Activated effector memory CD4-positive, alpha-beta T cell treated with Interleukin-2 at 50 U/mL for 16 hours (primary cell): ENCODE results near the gene NXPH3.
A peak's percentile ranks its signal among the peaks of the same experiment; 100 is the strongest.
"Not testable (repeated sequence)": the region's sequence is repeated elsewhere in the genome, so short reads cannot be mapped to it uniquely, and the experiment has no call there.

Experiments
- DNase-seq: peaks from one replicate; pipeline ENCODE4 v3.0.0-alpha.2; 2020

NXPH3 gene

DNA sequence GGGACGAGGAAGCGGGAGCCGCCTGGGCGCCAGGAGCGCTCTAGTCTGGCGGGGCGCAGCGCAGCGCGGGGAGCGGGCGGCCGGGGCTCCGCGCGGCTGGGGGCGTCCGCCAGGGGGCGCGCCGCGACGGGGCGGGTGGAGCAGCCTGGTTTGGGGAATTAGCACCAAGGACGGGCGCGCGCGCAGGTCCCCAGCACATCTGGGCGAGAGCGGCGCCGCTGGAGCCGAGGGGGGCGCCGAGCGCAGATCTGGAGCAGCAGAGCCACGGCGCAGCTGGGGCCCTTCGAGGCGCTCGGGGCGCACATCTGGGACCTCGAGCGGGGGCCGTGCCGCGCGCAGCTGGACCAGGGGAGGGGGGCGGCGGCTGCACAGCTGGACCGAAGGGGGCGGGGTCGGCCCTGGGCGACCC lies at the start of gene NXPH3:
TSS of gene NXPH3 (plus strand) at position 193 of the 409 bp plus-strand sequence. CDS start 349 bp downstream, outside the sequence.
- peak; percentile 41 for DNase-seq

DNA sequence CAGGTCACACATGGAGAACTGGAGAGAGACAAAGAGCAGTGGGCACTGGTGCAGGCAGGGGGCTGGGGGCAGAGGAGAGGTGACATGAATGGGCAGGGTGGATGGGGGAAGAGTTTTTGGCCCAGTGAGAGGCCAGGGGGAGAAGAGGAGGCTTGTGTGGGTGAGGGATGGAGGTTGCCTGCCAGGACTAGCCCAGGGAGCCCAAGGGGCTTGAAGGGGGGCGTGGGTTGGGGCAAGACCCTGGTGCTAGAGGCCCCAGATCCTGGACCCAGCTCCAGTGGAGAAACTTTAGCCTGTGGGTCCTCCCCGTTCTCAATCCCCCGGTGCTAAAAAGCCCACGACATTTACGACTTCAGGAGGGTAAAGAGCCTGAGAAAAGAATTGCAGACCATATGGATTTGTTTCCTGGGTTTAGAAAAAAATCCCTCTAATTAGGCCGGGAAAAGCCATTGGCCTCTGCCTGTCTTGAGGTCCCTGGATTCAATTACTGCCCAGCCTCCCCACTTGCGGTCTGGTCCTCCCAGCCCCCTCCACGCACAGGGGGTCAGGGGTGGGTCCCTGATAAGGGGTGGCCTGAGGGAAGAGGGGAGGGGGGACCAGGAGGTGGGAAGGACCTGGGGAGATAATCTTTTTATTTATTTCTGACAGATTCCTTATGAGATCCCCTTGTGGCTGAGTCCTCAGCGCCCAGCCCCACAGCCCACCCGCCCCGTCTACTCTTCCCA lies 47.6 kb upstream of the NXPH3 start:
- DNase-seq: no peak

DNA sequence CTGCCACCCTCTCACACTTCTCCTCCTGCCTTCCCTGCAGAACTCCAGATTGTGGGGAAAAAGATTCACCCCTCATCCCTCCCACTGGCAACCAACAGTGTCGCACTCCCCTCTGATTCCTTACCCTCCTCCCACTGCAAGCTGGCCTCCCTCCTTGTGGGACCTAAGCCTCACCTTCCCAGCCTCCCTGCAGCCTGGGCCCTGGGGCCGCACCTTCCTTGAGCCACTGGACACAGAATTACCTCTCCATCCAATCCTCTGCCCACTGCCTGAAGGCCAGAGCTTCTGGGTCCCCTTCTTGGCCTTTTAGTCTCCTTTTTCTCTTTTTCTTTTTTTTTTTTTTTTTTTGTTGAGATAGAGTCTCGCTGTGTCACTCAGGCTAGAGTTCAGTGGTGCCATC lies 46.7 kb upstream of the NXPH3 start:
- DNase-seq: no peak

DNA sequence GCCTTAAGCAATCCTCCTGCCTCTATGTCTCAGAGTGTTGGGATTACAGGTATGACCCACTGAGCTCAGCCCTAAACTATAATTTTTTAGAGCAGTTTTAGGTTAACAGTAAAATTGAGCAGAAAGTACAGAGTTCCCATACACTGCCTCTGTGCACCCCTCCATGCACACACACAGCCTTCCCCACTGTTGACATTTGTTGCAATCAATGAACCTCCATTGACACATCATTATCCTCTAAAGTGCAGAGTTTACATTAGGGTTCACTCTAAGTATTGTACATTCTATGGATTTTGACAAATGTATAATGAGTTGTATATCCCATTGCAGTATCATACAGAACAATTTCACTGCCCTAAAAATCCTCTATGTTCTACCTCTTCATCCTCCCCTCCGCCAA lies 45.6 kb upstream of the NXPH3 start:
- DNase-seq: no peak

DNA sequence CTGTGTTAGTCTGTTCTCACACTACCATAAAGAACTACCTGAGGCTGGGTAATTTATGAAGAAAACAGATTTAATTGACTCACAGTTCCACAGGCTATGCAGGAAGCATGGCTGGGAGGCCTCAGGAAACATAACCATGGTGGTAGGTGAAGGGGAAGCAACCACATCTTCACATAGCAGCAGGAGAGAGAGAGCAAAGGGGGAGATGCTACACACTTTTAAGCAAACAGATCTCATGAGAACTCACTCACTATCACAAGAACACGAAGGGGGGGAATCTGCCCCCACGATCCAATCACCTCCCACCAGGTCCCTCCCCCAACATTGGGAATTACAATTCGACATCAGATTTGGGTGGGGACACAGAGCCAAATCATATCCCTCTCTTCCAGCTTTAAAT lies 31.8 kb upstream of the NXPH3 start:
- DNase-seq: no peak

DNA sequence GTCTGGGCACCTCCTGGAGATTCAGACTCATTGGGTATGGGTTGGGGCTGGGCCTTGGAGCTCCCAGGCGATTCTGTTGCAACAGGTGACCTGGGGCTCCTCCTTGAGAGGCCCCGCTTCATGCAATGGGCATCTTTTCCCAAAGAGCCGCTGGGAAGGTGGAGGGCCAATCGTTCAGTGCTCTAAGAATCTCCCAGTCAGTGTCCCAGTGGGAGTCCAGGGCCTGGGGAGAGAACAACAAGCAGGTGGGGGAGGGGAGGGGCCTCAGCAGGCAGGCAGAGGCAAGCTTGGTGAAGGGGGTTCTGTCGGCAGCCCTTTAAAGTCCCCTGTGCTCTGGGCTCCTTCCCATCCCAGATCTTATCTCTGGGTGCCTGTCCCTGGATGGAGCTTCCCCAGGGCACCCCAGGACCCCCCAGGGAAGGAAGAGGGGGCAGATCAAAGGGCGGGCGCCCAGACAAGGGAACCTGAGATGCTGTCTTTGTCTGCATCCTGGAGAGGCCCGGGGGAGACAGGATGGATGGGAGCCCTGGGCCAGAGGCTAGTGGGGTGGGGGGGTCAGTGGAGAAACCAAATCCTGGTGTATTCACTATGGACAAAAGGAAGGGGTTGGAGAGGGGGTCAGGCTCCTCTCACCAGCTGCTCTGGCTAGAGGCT lies 30.5 kb upstream of the NXPH3 start:
- no peak for DNase-seq

DNA sequence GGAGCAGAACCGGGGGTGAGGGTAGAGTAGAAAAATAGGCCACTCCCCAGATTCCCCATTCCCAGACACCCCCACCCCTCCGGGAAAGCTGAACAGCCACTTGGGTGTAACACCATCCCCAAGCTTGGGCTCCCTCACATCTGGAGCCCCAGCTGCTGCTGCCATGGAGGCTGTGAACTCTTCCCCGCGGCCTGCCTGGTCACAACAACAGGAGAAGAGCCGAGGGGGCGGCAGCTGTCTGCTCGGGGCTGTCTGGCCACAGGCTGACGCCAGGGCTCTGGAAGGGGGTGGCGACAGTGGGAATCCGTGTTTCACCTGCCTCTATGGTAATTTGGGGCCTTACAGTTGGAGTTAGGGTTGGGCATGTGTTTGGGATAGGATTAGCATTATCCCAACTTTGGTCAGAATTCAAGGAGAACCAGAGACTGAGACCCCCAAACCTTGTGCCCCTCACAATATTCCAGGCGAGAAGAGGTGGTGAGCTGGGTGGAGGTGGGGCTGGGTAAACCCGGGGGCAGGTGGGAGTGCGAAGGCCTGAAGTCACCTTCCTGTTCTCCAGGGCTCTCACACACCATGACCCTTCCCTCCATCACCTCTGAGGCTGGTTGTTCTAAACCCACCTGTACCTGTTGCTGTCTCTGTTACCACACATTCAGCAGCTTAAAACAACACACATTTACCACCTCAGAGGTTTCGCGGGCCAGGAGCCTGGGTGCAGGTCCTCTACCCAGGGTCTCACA lies 29.7 kb upstream of the NXPH3 start:
- no peak for DNase-seq

DNA sequence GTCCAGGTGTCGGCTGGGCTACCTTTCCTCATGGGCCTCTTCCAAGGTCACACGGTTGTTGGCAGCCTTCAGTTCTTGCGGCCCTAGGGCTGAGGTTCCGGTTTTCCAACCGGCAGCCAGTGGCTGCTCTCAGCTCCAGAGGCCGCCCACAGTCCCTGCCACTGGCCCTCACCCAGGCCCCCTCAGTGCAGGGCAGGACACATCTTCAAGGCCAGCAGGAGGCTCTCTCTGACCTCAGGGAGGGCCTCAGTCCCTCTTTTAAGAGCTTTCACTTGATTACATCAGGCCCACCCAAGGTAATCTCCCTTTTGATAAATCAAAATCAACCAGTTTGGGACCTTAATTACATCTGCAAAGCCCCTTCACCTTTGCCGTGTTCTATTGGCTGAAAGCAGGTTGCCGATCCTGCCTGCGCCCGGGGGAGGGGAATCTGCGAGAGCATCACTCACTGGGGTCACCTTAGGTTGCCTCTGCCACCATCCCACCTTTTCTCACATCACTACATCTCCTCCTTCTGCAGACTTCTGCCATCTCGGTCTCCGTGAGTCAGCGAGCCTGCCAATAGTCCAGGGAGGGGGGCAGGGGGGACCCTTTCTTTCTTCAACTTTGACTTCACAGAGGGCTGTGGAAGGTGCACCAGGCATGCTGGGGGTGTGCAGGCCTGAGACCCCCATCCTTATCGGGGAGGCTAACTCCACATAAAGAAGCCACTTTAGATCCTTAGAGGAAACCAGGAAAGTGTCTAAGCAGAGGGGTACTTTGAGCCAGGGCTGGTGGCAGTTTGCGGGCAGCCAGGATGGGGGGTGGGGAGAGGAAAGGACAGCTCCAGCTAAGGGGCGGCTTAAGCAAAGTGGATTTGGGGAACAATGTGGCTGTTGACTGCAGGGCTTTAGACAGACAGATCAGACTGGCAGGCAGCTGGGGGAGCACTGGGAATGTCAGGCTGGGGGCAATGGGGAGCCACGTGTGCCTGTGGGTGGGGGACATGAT lies 28.8 kb upstream of the NXPH3 start:
- DNase-seq: no peak

DNA sequence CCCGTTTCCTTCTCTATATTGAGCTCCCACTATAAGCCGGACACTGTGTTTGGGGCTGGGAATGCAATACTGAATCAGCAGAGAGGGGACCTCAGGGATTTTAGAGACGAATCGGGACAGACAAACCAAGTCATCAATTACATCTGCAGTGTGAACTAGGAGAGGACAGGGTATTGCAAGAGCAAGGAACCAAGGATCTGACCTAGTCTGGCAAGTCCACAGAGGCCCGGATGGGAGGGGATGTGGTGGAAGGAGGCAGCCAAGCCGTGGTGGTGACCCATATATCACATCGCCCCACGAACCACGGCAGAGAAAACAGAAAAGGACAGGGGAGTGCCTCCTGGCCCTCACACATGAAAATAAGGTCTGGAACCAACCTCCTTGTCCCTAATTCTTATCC lies 28.1 kb upstream of the NXPH3 start:
- no peak for DNase-seq

DNA sequence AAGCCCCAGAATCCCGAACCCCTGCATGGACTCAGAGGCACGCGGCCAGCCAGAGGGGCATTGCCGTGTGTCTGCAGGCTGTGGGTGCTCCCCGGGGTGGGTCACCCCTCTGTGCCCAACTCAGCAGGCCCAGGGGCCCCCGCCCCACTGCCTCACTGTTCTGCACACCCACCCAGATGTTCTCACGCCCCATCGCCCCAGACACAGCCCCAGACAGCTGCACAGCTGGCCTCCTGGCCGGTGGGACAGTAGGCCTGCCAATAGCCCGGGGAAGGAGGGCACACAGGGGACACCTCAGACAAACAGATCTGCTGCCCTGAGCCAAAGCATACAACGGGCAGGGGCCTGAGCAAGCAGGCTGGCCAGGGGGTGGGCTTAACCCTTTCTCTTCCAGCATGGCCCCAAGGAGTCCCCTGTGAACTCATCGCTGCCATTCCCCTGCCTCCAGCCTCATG lies 27.6 kb upstream of the NXPH3 start:
- no peak for DNase-seq

DNA sequence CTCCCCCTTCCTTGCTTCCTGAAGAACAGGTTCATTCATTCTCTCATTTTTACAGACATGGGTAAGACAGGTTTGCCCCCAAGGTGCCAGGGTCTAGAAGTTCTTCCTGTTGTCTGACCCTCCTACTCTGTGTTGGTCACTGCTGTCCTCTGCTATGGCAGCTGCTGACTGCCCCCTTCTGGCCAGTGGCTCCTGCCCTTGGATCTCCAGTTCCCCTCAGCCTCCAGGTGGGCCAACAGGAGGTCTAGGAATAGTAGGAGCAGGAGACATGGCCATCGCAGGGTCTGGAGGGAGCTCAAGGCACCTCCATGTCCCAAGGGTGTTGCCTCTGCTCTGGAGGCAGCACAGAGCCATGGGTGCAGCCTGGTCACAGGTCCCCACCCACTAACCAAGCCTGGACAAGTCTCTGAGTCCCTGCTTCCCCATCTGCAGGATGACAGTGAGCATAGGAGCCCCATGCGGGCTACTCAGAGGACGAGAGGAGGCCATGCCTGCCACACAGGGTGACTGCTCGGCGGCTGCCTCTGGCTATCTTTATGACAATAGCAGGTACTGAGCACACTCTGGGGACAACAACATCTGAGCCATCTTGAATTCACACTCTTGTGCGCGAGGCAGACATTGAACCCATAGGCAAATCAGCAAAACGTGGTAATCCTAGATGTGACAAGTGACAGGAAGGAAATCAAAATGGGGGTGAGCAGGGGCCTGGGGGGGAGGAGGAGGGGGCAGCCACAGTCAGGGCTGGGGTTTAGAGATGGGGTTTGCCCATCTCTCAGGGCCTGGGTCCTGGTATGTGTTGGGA lies 27.0 kb upstream of the NXPH3 start:
- DNase-seq: no peak

DNA sequence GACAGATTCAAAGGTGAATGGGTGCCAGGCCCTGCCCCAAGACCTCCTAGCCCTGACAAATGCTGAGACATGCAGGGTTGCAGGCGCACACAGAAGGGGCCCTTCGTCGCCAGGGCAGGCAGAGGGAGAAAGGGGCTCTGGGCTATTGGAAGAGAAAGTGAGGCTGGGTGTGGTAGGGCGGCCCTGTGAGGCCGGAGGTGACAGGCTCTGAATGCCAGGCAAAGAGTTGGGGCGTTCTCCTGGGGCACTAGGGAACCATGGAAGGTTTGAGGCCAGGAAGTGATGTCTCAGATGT lies 26.4 kb upstream of the NXPH3 start:
- no peak for DNase-seq

DNA sequence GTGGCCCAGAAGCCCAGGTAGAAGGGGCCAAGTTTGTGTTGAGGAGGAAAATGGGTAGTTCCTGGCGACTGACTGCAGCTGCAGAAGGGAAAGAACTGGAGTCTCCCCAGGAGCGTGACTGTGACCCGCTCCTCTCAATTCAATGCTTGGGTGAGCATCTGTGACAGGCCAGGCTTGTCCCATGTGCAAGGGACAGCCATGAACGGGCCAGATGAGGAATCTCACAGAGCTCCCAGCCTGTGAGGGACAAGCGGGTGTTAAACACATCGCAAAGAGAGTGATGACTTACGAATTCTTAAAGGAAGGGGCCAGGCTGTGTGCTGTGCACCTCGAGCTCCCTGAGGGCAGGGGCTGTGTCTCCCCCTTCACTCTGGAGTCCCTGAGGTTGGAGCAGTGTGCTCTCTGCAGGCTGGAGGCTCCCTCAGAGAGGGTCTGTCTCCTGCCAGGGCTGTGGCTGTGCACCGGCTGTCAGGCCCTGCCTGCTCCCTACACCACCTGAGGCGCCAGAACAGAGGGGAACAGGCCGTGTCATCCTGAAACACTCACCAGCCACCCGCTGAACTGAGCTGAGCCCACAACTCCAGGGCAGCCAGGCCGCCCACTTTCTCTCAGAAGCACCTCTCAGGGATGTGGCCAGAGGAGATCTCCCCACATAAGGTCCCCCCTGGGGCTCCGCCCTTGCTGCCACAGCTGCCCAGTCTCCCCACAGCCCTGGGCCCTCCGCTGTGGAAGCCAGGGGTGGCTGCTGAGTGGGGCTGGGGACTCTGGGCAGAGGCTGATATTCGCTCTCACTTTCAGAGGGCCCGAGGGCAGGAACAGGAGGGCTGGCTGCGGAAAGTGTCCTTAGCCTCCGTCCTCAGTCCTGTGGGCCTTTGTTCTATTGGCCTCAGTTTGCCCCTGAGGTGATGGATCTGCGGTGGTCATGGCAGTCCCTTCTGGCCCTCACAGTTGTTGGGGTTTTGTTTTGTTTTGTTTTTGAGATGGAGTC lies 25.7 kb upstream of the NXPH3 start:
- DNase-seq: no peak

DNA sequence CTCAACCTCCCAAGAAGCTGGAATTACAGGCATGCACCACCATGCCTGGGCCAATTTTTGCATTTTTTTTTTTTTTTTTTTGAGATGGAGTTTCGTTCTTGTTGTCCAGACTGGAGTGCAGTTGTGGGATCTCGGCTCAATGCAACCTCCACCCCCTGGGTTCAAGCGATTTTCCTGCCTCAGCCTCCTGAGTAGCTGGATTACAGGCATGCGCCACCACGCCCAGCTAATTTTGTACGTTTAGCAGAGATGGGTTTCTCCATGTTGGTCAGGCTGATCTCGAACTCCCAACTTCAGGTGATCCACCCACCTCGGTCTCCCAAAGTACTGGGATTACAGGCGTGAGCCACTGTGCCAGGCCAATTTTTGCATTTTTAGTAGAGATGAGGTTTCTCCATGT lies 24.9 kb upstream of the NXPH3 start:
- DNase-seq: not testable (repeated sequence)

DNA sequence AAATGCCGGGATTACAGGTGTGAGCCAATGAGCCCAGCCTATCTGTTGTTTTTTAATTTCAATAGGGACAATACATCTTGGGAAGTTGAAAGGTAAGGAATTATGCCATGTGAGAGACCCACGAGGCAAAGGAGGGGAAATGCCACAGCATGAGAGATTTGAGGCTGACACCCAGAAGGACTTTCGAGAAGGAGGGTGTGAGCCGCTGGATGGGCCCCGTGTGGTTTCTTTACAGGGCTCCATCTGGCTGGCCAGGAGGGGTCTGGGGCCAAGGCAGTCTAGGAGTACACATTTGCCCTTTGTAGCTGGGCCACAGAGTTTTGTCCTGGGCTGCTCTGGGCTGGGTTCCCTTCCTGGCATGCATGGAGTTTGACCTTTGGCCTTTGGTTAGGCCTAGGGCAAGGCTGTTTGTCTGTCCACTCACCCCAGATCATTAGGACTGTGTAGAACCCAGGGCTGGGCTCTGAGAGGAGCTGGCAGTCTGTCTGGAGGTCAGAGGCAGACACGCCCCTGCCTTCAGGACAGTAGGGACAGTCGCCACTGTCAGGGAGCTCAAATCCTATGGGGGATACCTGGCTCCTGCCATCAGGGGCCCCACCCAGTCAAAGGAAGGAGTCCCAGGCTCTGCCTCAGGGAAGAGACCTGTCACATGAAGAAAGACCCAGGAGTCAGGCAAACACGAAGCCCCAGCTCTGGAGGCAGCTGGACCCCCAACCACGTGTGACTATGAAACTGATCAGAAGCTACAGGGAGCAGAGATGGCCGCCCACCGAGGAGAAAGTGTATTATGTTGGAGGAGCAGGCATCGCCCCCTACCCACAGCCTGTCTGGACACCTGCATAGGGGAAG lies 24.2 kb upstream of the NXPH3 start:
- no peak for DNase-seq

DNA sequence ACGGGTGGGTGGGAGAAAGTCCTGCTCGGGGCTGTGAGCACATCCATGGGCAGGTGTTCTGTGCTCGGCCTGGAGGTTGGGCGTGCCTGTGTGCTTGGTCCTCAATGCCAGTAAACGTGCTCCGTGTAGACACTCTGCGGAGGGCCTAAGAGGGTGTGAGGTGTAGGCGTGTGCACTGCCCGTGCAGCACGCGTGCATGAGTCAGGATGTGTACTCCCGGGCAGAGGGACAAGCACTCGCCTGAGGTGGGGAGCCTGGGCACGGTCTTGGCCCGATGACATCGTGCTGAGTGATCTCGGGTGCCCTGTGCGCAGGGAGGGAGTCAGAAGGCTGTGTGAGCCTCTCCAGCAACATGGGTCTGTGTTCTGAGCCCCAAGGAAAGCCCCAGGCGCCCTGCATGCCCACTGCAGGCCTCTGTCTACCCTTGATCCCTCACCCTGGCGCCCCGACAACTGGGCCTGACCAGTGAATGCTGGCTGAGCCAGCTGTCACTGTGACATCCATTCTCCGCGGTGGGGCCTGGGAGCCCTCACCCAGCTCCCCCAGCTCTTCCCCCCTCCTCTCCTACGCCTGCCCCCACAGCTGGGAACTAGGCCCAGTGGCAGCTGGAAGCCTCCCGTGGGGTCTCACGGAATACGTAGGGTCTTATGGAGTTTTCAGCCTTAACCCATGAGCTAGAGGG lies 23.5 kb upstream of the NXPH3 start:
- no peak for DNase-seq

DNA sequence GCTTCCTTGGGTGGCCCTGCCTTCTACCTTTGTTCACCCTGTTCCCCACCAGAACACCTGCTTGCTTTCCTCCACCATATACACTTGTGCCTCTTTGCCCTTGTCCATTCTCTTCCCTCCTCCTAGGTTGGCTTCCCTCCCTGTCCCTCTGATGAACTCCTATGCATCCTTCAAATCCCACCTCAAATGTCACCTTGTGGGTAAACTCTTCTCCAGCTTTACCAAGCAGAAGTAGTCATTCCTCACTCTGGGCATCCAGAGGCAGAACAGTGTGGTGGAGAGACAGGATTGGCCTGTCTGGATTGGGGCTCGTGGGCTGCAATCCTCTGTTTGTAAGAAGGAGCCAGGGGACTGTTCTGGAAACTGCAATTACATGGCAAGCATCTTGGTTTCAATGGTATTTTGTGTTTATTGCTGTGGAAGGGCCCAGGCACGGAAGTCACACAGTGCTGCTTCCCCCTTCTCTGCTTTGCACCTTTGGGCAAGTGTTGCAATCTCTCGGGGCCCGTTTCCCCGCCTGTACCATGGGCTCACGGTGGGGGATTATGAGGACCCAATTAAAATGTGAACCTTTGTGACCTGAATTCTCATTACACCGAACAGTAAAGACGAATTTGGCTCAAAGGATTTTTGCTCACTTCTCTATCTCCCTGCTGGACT lies 21.9 kb upstream of the NXPH3 start:
- no peak for DNase-seq

DNA sequence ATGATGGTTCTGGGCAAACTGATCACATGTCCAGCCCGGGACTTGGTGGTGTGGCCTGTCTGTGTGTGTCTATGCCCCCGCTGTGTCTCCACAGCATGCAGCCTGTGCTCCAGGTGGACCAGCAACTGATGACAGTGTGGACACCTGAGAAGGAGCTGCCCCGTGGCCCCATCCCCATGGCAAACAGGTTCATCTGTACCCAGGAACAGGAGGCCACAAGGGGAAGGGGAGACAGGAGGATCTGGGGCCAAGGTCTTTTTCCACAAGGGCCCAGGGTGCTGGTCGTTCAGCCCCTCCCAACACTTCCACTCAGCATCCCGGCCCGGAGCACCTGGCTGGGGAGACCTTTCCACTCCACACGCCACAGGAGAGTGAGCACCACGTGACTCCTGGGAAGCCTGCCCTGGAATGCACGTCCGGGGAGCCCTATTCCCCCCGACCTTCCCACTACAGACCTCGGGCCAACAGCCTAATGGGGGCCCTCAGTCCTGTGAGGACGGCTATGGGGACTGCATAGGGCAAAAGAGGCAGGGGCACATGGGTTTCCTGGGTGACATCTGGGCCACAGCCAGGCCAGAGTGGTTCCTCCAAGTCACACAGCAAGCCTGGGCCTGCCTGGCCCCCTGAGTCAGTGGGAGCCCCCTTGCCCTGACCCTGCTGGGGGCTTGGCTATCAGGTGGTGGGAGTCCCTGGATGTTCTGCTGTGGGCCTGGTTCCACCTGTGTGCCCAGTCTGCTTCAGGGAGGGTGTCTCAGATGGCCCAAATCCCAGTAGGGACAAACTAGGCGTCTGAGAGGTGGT lies 20.8 kb upstream of the NXPH3 start:
- no peak for DNase-seq
